ENCODE data around the gene EFHB.

- TF ChIP-seq SIN3A (IDR thresholded peaks at IDR 0.05; ENCODE audit: borderline replicate concordance, insufficient read depth, low read length) (no peak), TAF1 (IDR thresholded peaks at IDR 0.05; ENCODE audit: borderline replicate concordance, insufficient read depth, low read length) (no peak)
These were observed 67.2 kb downstream of the EFHB start for GRCh38 chr3:19866751-19867347.

Measured in PFSK-1 (cell line).